ENCODE results near the gene MEX3A. TPM values are rescaled to one million over a fixed set of nuclear protein-coding genes. Genes with fewer than 3 reads are reported as not detected.

MEX3A gene
- total and polyA plus RNA-seq, 4 experiments from 2014 or later = not detected

DNA sequence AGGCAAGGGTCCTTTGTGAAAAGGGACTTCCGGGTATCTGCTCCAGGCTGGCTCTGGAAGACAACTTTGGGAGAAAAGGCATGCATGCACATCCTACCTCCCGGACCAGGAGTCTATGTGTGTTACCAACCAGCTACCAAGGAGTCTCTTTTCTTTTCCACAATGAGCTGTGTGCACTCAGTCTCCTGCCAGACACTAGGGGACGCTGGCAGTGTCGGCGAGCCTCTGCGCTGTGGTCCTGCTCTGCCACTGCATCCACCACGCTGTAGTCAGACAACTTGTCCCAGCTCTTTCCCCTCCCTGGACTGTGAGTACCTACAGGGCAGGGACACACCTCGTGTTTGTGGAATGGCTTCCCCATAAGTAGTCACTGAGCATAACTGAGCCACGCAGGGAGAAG lies 56.4 kb downstream of the MEX3A start:
- no peak overlapping the region for H3K27ac ChIP-seq (ENCODE audit: low read depth, low read length)

GRCh38 chr1:156024801-156025200 lies 57.5 kb downstream of the MEX3A start:
- intact Hi-C loops (cut with micrococcal nuclease) = loop anchor here (10.0 kb wide), 1 partner anchor 340 kb away; the partner anchor contains the start of genes DAP3 and YY1AP1
- no peak for DNase-seq
- no peaks in the 10 kb centered on the region for H3K36me3 ChIP-seq (ENCODE audit: insufficient read depth, low read length)
- no peak overlapping the region for H3K4me3 ChIP-seq (ENCODE audit: low read length in 2 of 2)
- Mint-ChIP-seq H3K4me1 (peaks cover 12 to 28% (median 19%) of the 10 kb centered on the region in 4 donors), H3K27me3 (peaks cover 0 to 2% of the 10 kb centered on the region in 2 donors), H3K27ac (no peak overlapping the region), H3K9me3 (peaks cover 0 to 1% (median 0%) of the 10 kb centered on the region in 8 donors), H3K4me3 (no peak overlapping the region), H3K36me3 (peaks cover 0 to 8% of the 10 kb centered on the region in 2 donors)
- ChIA-PET POLR2A (ENCODE audit: partially characterized antibody) (interaction anchor here (0.9 kb wide), 1 partner anchor 48 kb away, joined by 3 read pairs; no protein-coding TSS in a partner anchor), CTCF (ENCODE audit: partially characterized antibody) (no interaction called here)
- no peaks in the 10 kb centered on the region for H3K9me3 ChIP-seq (ENCODE audit: control insufficient read depth in 1 of 2, low read length in 2 of 2)
- peaks cover 9% of the 10 kb centered on the region for H3K4me1 ChIP-seq (ENCODE audit: insufficient read depth, low read length)
- H3K27me3 ChIP-seq (ENCODE audit: insufficient read depth, low read length) = no peaks in the 10 kb centered on the region
- H3K27ac ChIP-seq (ENCODE audit: low read depth, low read length) = no peak overlapping the region

More for the DNA sequence above, 56.4 kb downstream of the MEX3A start:
- H3K4me1 ChIP-seq (ENCODE audit: insufficient read depth, low read length) = peaks cover 4% of the 10 kb centered on the region
- H3K36me3 ChIP-seq (ENCODE audit: insufficient read depth, low read length) = no peaks in the 10 kb centered on the region
- H3K9me3 ChIP-seq (ENCODE audit: control insufficient read depth in 1 of 2, low read length in 2 of 2) = no peaks in the 10 kb centered on the region
- POLR2A ChIA-PET (ENCODE audit: partially characterized antibody) = no interaction called here
- Mint-ChIP-seq H3K4me1 (peaks cover 6 to 17% (median 10%) of the 10 kb centered on the region in 4 donors), H3K27me3 (peaks cover 0 to 2% of the 10 kb centered on the region in 2 donors), H3K36me3 (no peaks in the 10 kb centered on the region), H3K9me3 (peaks cover 0 to 1% (median 0%) of the 10 kb centered on the region in 8 donors), H3K4me3 (peak overlapping the region in 1 of 8 donors; percentile 14), H3K27ac (no peak overlapping the region)
- H3K4me3 ChIP-seq (ENCODE audit: low read length in 2 of 2) = no peak overlapping the region
- intact Hi-C loops (cut with micrococcal nuclease) = loop anchor here (10.0 kb wide), 1 partner anchor 341 kb away; the partner anchor contains the start of genes DAP3 and YY1AP1
- peak in 3 of 5 donors; percentile 24 to 41 (median 25) for DNase-seq
- CTCF ChIA-PET (ENCODE audit: partially characterized antibody) = interaction anchor here (0.9 kb wide), 1 partner anchor 26 kb away, joined by 3 read pairs; no protein-coding TSS in a partner anchor
- no peaks in the 10 kb centered on the region for H3K27me3 ChIP-seq (ENCODE audit: insufficient read depth, low read length)

Other genes starting within 250 kb of the MEX3A start
- 100 to 1,000 TPM; 118 to 134 TPM for gene GON4L, start 225.3 kb downstream of the MEX3A start, total RNA-seq
- 10 to 100 TPM in 1 of 2 donors, 1 to 10 TPM in 1; 9.3 to 51.0 TPM for gene GON4L, start 225.3 kb downstream of the MEX3A start, polyA plus RNA-seq
- 10 to 100 TPM; 17.7 to 18.2 TPM for gene SYT11, start 222.9 kb downstream of the MEX3A start, total RNA-seq
- 10 to 100 TPM; 10.7 to 15.8 TPM for gene SYT11, start 222.9 kb downstream of the MEX3A start, polyA plus RNA-seq
- 10 to 100 TPM; 45.0 to 48.0 TPM for gene RIT1, start 171.1 kb downstream of the MEX3A start, total RNA-seq
- 10 to 100 TPM; 14.1 to 20.4 TPM for gene RIT1, start 171.1 kb downstream of the MEX3A start, polyA plus RNA-seq
- gene KHDC4, start 148.1 kb downstream of the MEX3A start, total RNA-seq = 100 to 1,000 TPM; 127 to 134 TPM
- 1 to 10 TPM; 5.5 to 9.4 TPM for gene KHDC4, start 148.1 kb downstream of the MEX3A start, polyA plus RNA-seq
- not detected for gene RXFP4, start 140.8 kb downstream of the MEX3A start, total RNA-seq
- gene RXFP4, start 140.8 kb downstream of the MEX3A start, polyA plus RNA-seq = under 1 TPM in 1 of 2 donors, not detected in 1; 0.91 TPM
- gene ARHGEF2, start 103.9 kb downstream of the MEX3A start, total RNA-seq = 100 to 1,000 TPM; 190 to 198 TPM
- gene ARHGEF2, start 103.9 kb downstream of the MEX3A start, polyA plus RNA-seq = 10 to 100 TPM in 1 of 2 donors, 1 to 10 TPM in 1; 6.7 to 30.4 TPM
- gene SSR2, start 61.5 kb downstream of the MEX3A start, total RNA-seq = 100 to 1,000 TPM; 252 to 276 TPM
- gene SSR2, start 61.5 kb downstream of the MEX3A start, polyA plus RNA-seq = 100 to 1,000 TPM; 349 to 442 TPM
- 10 to 100 TPM; 38.0 to 39.5 TPM for gene UBQLN4, start 28.7 kb downstream of the MEX3A start, total RNA-seq
- 10 to 100 TPM in 1 of 2 donors, 1 to 10 TPM in 1; 8.9 to 12.7 TPM for gene UBQLN4, start 28.7 kb downstream of the MEX3A start, polyA plus RNA-seq
- 10 to 100 TPM; 33.0 to 35.5 TPM for gene LAMTOR2, start 27.7 kb downstream of the MEX3A start, total RNA-seq
- gene LAMTOR2, start 27.7 kb downstream of the MEX3A start, polyA plus RNA-seq = 100 to 1,000 TPM; 136 to 151 TPM
- 1 to 10 TPM in 1 of 2 experiments, under 1 TPM in 1; 0.53 to 1.5 TPM for gene RAB25, start 21.3 kb downstream of the MEX3A start, total RNA-seq
- gene RAB25, start 21.3 kb downstream of the MEX3A start, polyA plus RNA-seq = 1 to 10 TPM; 5.9 to 6.6 TPM
- gene LMNA, start 32.2 kb upstream of the MEX3A start, total RNA-seq = 10 to 100 TPM; 29.7 to 33.8 TPM
- gene LMNA, start 32.2 kb upstream of the MEX3A start, polyA plus RNA-seq = 10 to 100 TPM; 19.1 to 47.1 TPM
- 1 to 10 TPM; 1.2 TPM for gene SEMA4A, start 71.1 kb upstream of the MEX3A start, total RNA-seq
- gene SEMA4A, start 71.1 kb upstream of the MEX3A start, polyA plus RNA-seq = 1 to 10 TPM in 1 of 2 donors, under 1 TPM in 1; 0.88 to 1.3 TPM
- 10 to 100 TPM; 21.2 to 23.3 TPM for gene SLC25A44, start 111.6 kb upstream of the MEX3A start, total RNA-seq
- 10 to 100 TPM in 1 of 2 donors, 1 to 10 TPM in 1; 9.8 to 15.3 TPM for gene SLC25A44, start 111.6 kb upstream of the MEX3A start, polyA plus RNA-seq
- gene PMF1, start 130.5 kb upstream of the MEX3A start, total RNA-seq = 10 to 100 TPM; 39.0 to 40.2 TPM
- 100 to 1,000 TPM in 1 of 2 donors, 10 to 100 TPM in 1; 73.3 to 106 TPM for gene PMF1, start 130.5 kb upstream of the MEX3A start, polyA plus RNA-seq
- 1 to 10 TPM; 7.2 to 7.7 TPM for gene BGLAP, start 159.7 kb upstream of the MEX3A start, total RNA-seq
- gene BGLAP, start 159.7 kb upstream of the MEX3A start, polyA plus RNA-seq = not detected
- gene PAQR6, start 165.6 kb upstream of the MEX3A start, total RNA-seq = 1 to 10 TPM; 1.7 to 1.9 TPM
- gene PAQR6, start 165.6 kb upstream of the MEX3A start, polyA plus RNA-seq = under 1 TPM; 0.11 to 0.22 TPM
- 10 to 100 TPM; 69.8 to 71.6 TPM for gene SMG5, start 200.4 kb upstream of the MEX3A start, total RNA-seq
- 10 to 100 TPM in 1 of 2 donors, 1 to 10 TPM in 1; 6.1 to 25.6 TPM for gene SMG5, start 200.4 kb upstream of the MEX3A start, polyA plus RNA-seq
- 10 to 100 TPM; 14.7 to 16.8 TPM for gene TMEM79, start 201.9 kb upstream of the MEX3A start, total RNA-seq
- 1 to 10 TPM in 1 of 2 donors, under 1 TPM in 1; 0.93 to 7.3 TPM for gene TMEM79, start 201.9 kb upstream of the MEX3A start, polyA plus RNA-seq
- 10 to 100 TPM; 22.1 to 28.4 TPM for gene GLMP, start 213.2 kb upstream of the MEX3A start, total RNA-seq
- gene GLMP, start 213.2 kb upstream of the MEX3A start, polyA plus RNA-seq = 10 to 100 TPM; 21.3 to 23.5 TPM
- gene VHLL, start 216.8 kb upstream of the MEX3A start, total RNA-seq = under 1 TPM; 0.52 to 0.53 TPM
- not detected for gene VHLL, start 216.8 kb upstream of the MEX3A start, polyA plus RNA-seq

All from CD4-positive, alpha-beta memory T cell (primary cell).